GM18909 (cell line): Measurements from ENCODE around the gene TRNT1.
A peak's percentile ranks its signal among the peaks of the same experiment; 100 is the strongest.

Experiments
- ATAC-seq: cut with Tn5 transposase; IDR thresholded peaks from one replicate; pipeline ENCODE4 v1.9.1; 2021; ENCODE audit warnings: mild to moderate bottlenecking; ENCODE audit not compliant: unreplicated experiment, poor library complexity

TRNT1 gene

GRCh38 chr3:3172627-3173026, 45.9 kb downstream of the TRNT1 start:
- ATAC-seq = no peak

DNA sequence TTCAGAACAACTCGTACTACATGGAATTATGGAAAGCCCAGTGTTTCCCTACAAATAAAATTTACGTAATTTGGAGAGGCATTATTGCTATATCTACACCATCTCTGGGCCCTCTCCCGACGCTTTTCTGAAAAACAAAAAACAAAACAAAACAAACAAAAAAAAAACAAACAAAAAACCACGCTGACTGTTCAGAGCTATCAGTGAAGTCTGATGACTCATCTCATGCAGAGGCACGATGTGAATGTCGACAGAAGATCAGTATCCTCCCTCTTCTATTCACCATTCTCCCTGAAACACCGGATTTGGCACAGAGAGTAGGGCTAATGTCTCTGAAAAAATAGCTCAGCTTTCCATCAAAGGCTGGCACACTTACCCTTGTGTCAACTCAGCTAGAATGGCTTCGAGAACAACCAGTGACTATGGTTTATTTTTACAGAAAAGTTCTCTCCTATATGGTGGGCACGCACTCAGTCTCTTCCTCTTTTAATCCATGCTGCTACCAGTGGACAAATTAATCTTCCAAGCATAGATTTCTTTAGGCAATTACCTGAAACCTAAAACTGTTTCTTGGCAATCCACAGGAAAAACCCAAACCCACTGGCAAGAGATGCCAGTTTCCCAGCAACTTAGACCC, 51.2 kb downstream of the TRNT1 start:
- ATAC-seq = no peak

DNA sequence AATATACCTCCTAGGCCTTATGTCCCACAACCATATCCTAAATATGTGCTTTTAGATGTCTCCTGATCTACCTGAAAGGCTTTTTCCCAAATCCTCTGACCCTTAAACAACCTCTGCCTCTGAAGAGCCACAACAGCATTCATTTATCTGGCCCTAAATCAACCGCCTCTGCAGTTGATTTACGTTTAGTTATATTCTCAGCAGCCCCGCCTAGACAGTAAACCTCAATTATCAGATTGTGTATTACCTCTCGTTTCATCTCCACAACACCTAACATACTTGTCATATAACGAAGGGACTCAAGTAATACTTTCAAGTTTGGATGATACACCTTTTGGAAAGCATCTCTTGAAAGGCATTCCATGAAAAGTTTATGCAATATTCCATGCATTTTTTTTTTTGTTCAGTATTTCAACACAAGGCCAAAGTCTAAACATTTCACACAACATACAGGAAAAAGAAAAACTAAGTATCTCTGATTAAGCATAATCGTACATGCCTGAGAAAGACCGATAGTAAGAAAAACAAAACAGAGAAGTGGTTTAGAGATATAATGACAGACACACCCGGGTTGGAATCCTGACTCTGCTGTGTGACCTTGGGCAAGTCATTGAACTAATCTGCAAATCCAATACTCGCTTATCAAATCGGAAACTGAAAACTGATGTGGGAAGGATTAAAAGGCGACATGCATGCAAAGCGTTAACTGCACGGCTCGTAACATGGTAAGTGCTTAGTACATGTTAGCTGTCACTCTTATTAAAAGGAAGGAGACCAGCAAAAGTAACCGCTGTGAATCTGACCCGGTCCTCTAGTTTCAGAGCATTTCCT, 52.0 kb downstream of the TRNT1 start:
- peak; percentile 1 for ATAC-seq

GRCh38 chr3:3179407-3180094, 52.8 kb downstream of the TRNT1 start, which contains the start of gene CRBN:
CRBN (minus strand) TSS chr3:3179691; CDS start chr3:3179687, 4 bp downstream.
- ATAC-seq = peak; percentile 99

DNA sequence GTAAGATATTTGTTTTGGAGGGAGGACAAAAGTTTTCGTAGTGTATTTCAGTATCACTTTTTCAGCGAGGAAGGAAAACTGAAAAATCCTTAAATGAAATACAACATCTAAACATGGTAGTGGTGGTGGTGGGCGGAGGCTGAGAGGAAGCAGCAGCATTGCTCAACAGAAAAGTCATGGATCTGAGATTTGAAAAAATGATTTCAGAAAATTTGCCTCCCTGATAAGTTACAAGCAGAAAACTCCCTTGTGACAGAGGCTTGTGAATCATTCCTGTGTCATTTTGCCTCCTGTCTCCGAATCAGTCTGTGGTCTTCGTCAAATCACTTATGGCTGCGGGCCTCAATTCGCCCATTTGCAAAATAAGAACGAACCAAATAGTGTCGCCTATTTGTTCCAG, 53.7 kb downstream of the TRNT1 start:
- ATAC-seq = no peak

- no peak for ATAC-seq
Measured at GRCh38 chr3:3184876-3185275, 58.1 kb downstream of the TRNT1 start.

- no peak for ATAC-seq
Measured at GRCh38 chr3:3189102-3189727, 62.5 kb downstream of the TRNT1 start.

DNA sequence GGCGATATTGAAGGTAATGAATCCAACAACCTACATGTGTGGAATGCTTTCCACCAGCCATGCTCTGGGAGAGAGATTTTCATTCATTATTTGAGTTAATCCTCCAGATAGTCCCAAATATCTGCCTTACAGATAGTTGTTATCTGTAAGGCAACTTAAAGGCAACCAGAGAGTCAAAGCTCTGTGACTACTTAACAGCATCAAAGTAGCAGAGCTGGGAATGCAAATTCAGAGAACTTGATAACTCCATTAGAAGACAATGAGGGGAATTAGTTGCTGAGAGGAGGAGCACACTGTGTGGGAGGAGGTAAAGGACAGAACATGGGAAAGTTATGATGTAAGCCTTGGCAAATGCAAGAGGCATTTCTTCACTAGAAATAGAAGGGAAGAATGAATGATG, 63.2 kb downstream of the TRNT1 start:
- no peak for ATAC-seq

DNA sequence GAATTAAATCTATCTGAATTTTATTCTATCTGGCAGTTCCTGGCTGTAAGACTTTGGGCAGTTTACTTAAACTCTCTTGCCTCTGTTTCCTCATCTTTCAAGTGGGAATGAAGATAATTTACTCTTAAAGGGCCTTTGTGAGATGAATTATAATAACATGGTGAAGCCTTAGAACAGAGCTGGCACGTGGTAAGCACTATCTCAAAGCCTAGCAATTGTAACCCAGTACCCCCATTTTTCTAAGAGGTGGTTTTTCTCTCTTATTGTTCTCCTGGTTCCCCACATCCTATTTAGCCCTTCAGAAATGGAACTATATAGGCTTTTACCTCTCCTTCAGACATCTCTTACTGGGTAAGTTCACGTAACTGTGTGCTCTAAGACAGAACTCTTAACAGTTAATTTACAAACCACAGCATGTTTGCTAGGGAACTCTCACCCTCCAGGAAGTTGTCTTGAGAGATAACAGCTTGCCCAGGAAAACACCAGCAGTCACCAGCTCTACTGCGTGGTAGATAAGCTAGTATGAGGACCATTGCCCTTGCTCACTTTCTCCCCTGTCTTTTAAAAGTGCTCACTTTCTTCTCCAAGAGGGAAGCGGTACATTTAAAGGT, 65.0 kb downstream of the TRNT1 start:
- no peak for ATAC-seq

DNA sequence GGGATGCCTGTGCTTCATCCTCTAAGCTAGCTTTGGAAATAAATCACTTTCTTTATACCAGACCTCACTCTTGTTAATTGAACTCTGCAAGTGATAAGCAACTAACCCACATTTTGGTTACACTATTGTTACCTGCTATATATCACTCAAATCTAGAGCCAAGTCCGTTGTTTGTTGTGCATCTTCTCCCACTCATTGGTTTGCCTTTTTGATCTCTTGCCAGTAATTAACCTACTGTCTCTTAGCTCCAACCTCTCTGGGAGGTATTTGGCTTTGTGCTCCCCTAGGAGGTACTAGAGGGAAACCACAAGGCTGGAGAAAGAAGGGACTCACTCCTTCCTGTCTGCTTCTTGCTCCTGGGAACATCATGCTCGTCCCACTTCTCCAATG, 65.5 kb downstream of the TRNT1 start:
- no peak for ATAC-seq

GRCh38 chr3:3194861-3195260, 68.1 kb downstream of the TRNT1 start:
- ATAC-seq = no peak

DNA sequence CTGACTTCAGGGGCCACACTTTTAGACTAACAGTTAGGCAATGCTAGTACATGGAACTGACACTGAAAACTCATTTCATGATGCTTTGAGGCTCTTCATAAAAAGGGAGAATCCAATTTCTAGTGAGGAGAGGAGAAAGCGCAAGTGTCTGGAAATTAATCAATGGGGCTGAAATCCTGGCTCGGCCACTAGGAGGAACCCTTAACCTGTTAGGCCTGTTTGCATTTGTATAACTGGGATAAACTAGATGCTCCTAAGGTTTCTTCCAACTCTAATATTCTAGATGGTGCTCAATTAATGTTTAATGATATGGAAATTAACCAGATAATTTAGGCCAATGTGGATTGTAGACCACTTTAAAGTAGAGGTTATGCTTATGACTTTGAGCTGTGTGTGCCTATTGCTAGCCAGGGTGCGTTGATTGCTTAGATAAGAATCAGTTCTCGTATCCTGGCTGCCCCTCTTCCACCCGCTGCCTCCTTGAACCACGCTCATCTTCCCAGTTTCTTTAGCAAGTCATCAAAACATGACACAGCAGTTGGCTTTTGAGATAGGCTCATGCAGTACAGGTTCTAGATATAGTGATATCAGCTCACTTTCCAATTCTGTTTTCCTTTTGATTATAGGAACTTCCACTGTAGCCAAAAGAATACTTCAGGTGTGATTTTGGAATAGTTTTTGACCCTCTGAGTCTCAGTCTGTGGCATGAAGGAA, 69.6 kb downstream of the TRNT1 start:
- ATAC-seq = no peak
